ENCODE data around the gene SIDT1.

SIDT1 gene

GRCh38 chr3:113673593-113673992 is 141.2 kb downstream of the SIDT1 start:
- Histone ChIP-seq H3K4me3 (ENCODE audit: low read length) (no peak overlapping the region), H3K36me3 (ENCODE audit: control insufficient read depth, insufficient read depth, low read length) (no peaks in the 10 kb centered on the region), H3K4me1 (ENCODE audit: control insufficient read depth, insufficient read depth, low read length) (no peaks in the 10 kb centered on the region), H3K9me3 (ENCODE audit: control insufficient read depth, insufficient read depth, low read length) (no peaks in the 10 kb centered on the region), H3K27me3 (ENCODE audit: control insufficient read depth, insufficient read depth, low read length) (no peaks in the 10 kb centered on the region), H3K27ac (ENCODE audit: low read length) (no peak overlapping the region)
- no peak for DNase-seq (ENCODE audit: low read depth, low spot score)
- WGBS (ENCODE audit: insufficient coverage, insufficient read length), result no CpG with 5 or more reads among the region's 4 CpGs

- no peak overlapping the region for H3K27ac ChIP-seq (ENCODE audit: low read length)
- no peaks in the 10 kb centered on the region for H3K36me3 ChIP-seq (ENCODE audit: control insufficient read depth, insufficient read depth, low read length)
- H3K27me3 ChIP-seq (ENCODE audit: control insufficient read depth, insufficient read depth, low read length), result no peaks in the 10 kb centered on the region
- H3K4me3 ChIP-seq (ENCODE audit: low read length), result no peak overlapping the region
- H3K4me1 ChIP-seq (ENCODE audit: control insufficient read depth, insufficient read depth, low read length), result no peaks in the 10 kb centered on the region
- WGBS (ENCODE audit: insufficient coverage, insufficient read length), result no CpG with 5 or more reads among the region's 3 CpGs
- no peaks in the 10 kb centered on the region for H3K9me3 ChIP-seq (ENCODE audit: control insufficient read depth, insufficient read depth, low read length)
- no peak for DNase-seq (ENCODE audit: low read depth, low spot score)
Observed at GRCh38 chr3:113676261-113676660, 143.9 kb downstream of the SIDT1 start.

- Histone ChIP-seq H3K4me1 (ENCODE audit: control insufficient read depth, insufficient read depth, low read length) (no peaks in the 10 kb centered on the region), H3K27ac (ENCODE audit: low read length) (no peak overlapping the region), H3K4me3 (ENCODE audit: low read length) (no peak overlapping the region), H3K36me3 (ENCODE audit: control insufficient read depth, insufficient read depth, low read length) (no peaks in the 10 kb centered on the region), H3K27me3 (ENCODE audit: control insufficient read depth, insufficient read depth, low read length) (no peaks in the 10 kb centered on the region), H3K9me3 (ENCODE audit: control insufficient read depth, insufficient read depth, low read length) (no peaks in the 10 kb centered on the region)
- WGBS (ENCODE audit: insufficient coverage, insufficient read length), result no CpG with 5 or more reads among the region's 1 CpG
- no peak for DNase-seq (ENCODE audit: low read depth, low spot score)
Observed at GRCh38 chr3:113677737-113678136, 145.4 kb downstream of the SIDT1 start.

GRCh38 chr3:113678773-113679172 is 146.4 kb downstream of the SIDT1 start:
- WGBS (ENCODE audit: insufficient coverage, insufficient read length), result no CpG with 5 or more reads among the region's 4 CpGs
- H3K9me3 ChIP-seq (ENCODE audit: control insufficient read depth, insufficient read depth, low read length), result no peaks in the 10 kb centered on the region
- DNase-seq (ENCODE audit: low read depth, low spot score), result no peak
- no peaks in the 10 kb centered on the region for H3K27me3 ChIP-seq (ENCODE audit: control insufficient read depth, insufficient read depth, low read length)
- H3K36me3 ChIP-seq (ENCODE audit: control insufficient read depth, insufficient read depth, low read length), result no peaks in the 10 kb centered on the region
- no peak overlapping the region for H3K4me3 ChIP-seq (ENCODE audit: low read length)
- H3K27ac ChIP-seq (ENCODE audit: low read length), result no peak overlapping the region
- H3K4me1 ChIP-seq (ENCODE audit: control insufficient read depth, insufficient read depth, low read length), result no peaks in the 10 kb centered on the region
